AG04450 (cell line): Measurements from ENCODE around the gene FAXDC2. TPM values are rescaled to one million over a fixed set of nuclear protein-coding genes. Genes with fewer than 3 reads are reported as not detected.
"Not testable (repeated sequence)": the region's sequence is repeated elsewhere in the genome, so short reads cannot be mapped to it uniquely, and the experiment has no call there.

Experiments
- CTCF ChIA-PET: fragments of 300-600, 350-600 bp; formaldehyde crosslinking; extraction: SDS; loops from one replicate; lab custom pipeline; 2022; ENCODE audit warnings: antibody characterized with exemption, inconsistent platforms; lab: Charles Lee
- POLR2A ChIA-PET: fragments of 350-600 bp; formaldehyde crosslinking; extraction: SDS; loops from one replicate; lab custom pipeline; 2021; ENCODE audit warnings: antibody characterized with exemption, inconsistent platforms; lab: Yijun Ruan, JAX
- DNase-seq: peaks from one replicate; pipeline ENCODE4 v3.0.0-alpha.2; 2011; ENCODE audit warnings: low read depth, low spot score
- H3K27ac ChIP-seq: one replicate; pipeline ENCODE4 v1.5.1; 2012; ENCODE audit warnings: low read depth, low read length, control low read depth
- H3K27me3 ChIP-seq: one replicate; pipeline ENCODE4 v1.6.0; 2012; ENCODE audit warnings: low read length; ENCODE audit not compliant: control insufficient read depth, insufficient read depth
- H3K4me3 ChIP-seq: 2 replicates; pipeline ENCODE4 v1.5.1; 2011; ENCODE audit warnings: mild to moderate bottlenecking, low read depth, low read length, control low read depth
- H3K9me3 ChIP-seq: 2 replicates; pipeline ENCODE4 v1.5.1; 2012; ENCODE audit warnings: low read length; ENCODE audit not compliant: control insufficient read depth, insufficient read depth
- polyA plus RNA-seq: library from polyadenylated mRNA; depleted of rRNA; stranded (reverse); fragments of >200 nt; gene quantifications from 2 replicates; pipeline ENCODE4 v1.2.3, GENCODE V29; 2011
- TF ChIP-seq, protein P1 (sequence below): IDR thresholded peaks from 2 replicates; pipeline ENCODE4 v1.5.1; 2011; ENCODE audit warnings: low read depth, low read length, control low read depth, inconsistent platforms

Gene FAXDC2
- polyA plus RNA-seq, 1 experiment, result 21.1 TPM

DNA sequence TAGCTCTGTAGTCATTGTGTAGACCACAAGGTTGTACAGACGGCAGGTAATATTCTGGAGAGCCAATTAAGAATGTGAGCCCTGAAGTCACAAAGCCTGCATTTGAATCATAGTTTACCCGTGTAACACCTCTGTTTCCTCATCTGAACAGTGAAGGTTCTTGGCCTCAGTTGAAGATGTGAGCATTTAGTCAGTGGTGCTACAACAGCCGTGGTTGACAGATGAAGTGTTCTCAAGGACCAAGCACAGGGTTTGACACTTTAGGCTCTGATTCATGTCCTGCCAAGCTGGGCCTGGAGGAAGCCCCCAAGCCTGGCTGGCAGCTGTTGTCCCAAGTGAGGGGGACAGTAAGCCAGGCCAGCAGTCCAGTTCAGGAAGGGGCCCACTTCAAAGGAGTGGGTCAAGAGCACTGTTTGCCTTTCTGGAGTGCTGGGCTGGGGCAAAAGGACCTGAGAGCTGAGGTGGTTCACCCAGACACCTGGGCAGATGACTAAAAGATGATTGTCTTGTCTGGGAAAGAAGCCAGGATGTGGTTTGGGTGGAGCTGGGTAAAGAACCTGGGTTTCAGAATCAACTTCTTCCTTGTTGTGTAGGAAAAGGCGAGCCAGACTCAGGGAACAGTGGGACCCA, 20.7 kb downstream of the FAXDC2 start:
- TF ChIP-seq, protein P1, sequence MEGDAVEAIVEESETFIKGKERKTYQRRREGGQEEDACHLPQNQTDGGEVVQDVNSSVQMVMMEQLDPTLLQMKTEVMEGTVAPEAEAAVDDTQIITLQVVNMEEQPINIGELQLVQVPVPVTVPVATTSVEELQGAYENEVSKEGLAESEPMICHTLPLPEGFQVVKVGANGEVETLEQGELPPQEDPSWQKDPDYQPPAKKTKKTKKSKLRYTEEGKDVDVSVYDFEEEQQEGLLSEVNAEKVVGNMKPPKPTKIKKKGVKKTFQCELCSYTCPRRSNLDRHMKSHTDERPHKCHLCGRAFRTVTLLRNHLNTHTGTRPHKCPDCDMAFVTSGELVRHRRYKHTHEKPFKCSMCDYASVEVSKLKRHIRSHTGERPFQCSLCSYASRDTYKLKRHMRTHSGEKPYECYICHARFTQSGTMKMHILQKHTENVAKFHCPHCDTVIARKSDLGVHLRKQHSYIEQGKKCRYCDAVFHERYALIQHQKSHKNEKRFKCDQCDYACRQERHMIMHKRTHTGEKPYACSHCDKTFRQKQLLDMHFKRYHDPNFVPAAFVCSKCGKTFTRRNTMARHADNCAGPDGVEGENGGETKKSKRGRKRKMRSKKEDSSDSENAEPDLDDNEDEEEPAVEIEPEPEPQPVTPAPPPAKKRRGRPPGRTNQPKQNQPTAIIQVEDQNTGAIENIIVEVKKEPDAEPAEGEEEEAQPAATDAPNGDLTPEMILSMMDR, result no peak
- H3K9me3 ChIP-seq, result no peaks in the 10 kb centered on the region
- no peak overlapping the region for H3K4me3 ChIP-seq
- CTCF ChIA-PET, result no interaction called here
- POLR2A ChIA-PET, result no interaction called here
- no peak for DNase-seq
- H3K27me3 ChIP-seq, result no peaks in the 10 kb centered on the region
- no peak overlapping the region for H3K27ac ChIP-seq

- TF ChIP-seq, protein P1, result no peak
- Histone ChIP-seq H3K9me3 (no peaks in the 10 kb centered on the region), H3K27me3 (no peaks in the 10 kb centered on the region), H3K27ac (no peak overlapping the region), H3K4me3 (no peak overlapping the region)
- no peak for DNase-seq
- ChIA-PET POLR2A (no interaction called here), CTCF (no interaction called here)
These were observed 21.2 kb downstream of the FAXDC2 start for GRCh38 chr5:154829181-154829588.

DNA sequence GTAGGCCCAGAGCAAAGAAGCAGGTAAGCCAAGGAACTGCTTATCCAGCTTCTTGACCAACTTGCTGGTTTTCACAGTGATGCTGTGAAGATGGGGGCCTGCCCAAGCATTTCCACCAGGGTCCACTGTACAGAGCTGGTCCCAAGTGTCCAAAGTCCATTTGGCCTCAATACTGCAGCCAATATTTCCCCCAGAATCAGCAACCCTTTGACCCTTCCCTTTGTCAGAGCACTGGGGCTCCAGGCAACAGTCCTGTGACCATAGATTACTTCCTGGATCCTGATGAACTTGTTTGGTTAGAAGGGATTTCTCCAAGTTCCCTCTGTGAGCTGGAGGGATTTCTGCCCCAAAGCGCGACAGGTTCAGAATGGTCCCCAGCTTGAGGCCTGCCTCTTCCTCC, 26.3 kb downstream of the FAXDC2 start:
- no peaks in the 10 kb centered on the region for H3K27me3 ChIP-seq
- POLR2A ChIA-PET, result no interaction called here
- TF ChIP-seq, protein P1, result no peak
- no peaks in the 10 kb centered on the region for H3K9me3 ChIP-seq
- CTCF ChIA-PET, result no interaction called here
- no peak for DNase-seq
- H3K27ac ChIP-seq, result no peak overlapping the region
- no peak overlapping the region for H3K4me3 ChIP-seq

GRCh38 chr5:154823605-154824004, 26.8 kb downstream of the FAXDC2 start:
- CTCF ChIA-PET, result no interaction called here
- TF ChIP-seq, protein P1, result no peak
- no peaks in the 10 kb centered on the region for H3K9me3 ChIP-seq
- DNase-seq, result no peak
- H3K27ac ChIP-seq, result no peak overlapping the region
- POLR2A ChIA-PET, result no interaction called here
- H3K27me3 ChIP-seq, result no peaks in the 10 kb centered on the region
- H3K4me3 ChIP-seq, result no peak overlapping the region

DNA sequence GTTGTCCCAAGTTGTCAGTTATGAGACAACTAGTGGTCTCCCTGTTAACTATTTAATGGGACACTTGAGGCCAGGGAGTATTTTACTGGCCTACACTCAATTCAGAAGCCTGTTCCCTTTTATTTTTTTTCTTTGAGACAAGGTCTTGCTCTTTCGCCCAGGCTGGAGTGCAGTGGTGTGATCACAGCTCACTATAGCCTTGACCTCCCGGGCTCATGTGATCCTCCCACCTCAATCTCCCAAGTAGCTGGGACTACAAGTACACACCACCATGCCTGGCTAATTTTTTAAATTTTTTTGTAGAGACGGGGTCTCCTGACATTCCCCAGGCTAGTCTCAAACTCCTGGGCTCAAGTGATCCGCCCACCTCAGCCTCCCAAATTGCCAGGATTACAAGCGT, 27.5 kb downstream of the FAXDC2 start:
- H3K27ac ChIP-seq, POLR2A ChIA-PET, DNase-seq, H3K4me3 ChIP-seq, H3K27me3 ChIP-seq, H3K9me3 ChIP-seq: not testable (repeated sequence)
- CTCF ChIA-PET, result interaction anchor here (1.3 kb wide), 1 partner anchor 12 kb away, joined by 3 read pairs; no protein-coding TSS in a partner anchor
